ENCODE results near the gene H6PD. TPM values are rescaled to one million over a fixed set of nuclear protein-coding genes. Genes with fewer than 3 reads are reported as not detected.

H6PD gene
- total and polyA plus RNA-seq, 2 donors (not counting 3 experiments of a cell fraction or from before 2014, with no cell fraction given), result 24.5 to 29.0 TPM

- Histone ChIP-seq H3K79me2 (ENCODE audit: control insufficient read depth, insufficient read depth, low read length) (no peaks in the 10 kb centered on the region), H3K9me1 (replicated peaks; ENCODE audit: control insufficient read depth, extremely low read depth, insufficient read depth, low read length) (no peaks in the 10 kb centered on the region), H2AFZ (ENCODE audit: low read depth, low read length) (no peak overlapping the region), H3K4me1 (ENCODE audit: control insufficient read depth, extremely low read depth, insufficient read depth, low read length) (peaks cover 12% of the 10 kb centered on the region), H4K20me1 (replicated peaks; ENCODE audit: control insufficient read depth, extremely low read depth, insufficient read depth, low read length) (no peaks in the 10 kb centered on the region), H3K36me3 (ENCODE audit: control insufficient read depth in 2 of 2, extremely low read depth in 1 of 2, insufficient read depth in 2 of 2, low read length in 2 of 2) (peaks cover 0 to 11% of the 10 kb centered on the region in 2 experiments), H3K9me3 (replicated peaks; ENCODE audit: control insufficient read depth, insufficient read depth, low read length) (no peaks in the 10 kb centered on the region), H3K9ac (replicated peaks; ENCODE audit: extremely low read depth, insufficient read depth, low read length) (no peak overlapping the region), H3K27me3 (ENCODE audit: control insufficient read depth in 2 of 2, insufficient read depth in 2 of 2, low read length in 2 of 2) (no peaks in the 10 kb centered on the region), H3K4me2 (ENCODE audit: insufficient read depth, low read length) (no peak overlapping the region), H3K27ac (ENCODE audit: insufficient read depth, low read depth, low read length) (no peak overlapping the region), H3K4me3 (replicated peaks in 1 of 3; ENCODE audit: insufficient read depth in 1 of 3, low read depth in 1 of 3, low read length in 3 of 3) (no peak overlapping the region)
- DNase-seq (ENCODE audit: low read depth, low spot score), result no peak
- TF ChIP-seq CTCF (IDR thresholded peaks at IDR 0.05; ENCODE audit: extremely low read depth in 1 of 2, insufficient read depth in 1 of 2, low read depth in 1 of 2, low read length in 2 of 2), result no peak
- no peak for TF ChIP-seq POLR2A (IDR thresholded peaks at IDR 0.05; ENCODE audit: low read depth, low read length)
- TF ChIP-seq FOS (IDR thresholded peaks at IDR 0.05; ENCODE audit: borderline replicate concordance, insufficient read depth, low read length), result no peak
- no peak for TF ChIP-seq JUN (IDR thresholded peaks at IDR 0.05; ENCODE audit: borderline replicate concordance, insufficient read depth, insufficient read length, low read depth)
- no peak for TF ChIP-seq GATA2 (IDR thresholded peaks at IDR 0.05; ENCODE audit: insufficient read depth, insufficient read length, low read depth, low read length)
- TF ChIP-seq MAX (IDR thresholded peaks at IDR 0.05; ENCODE audit: insufficient read depth, insufficient read length), result no peak
- TF ChIP-seq POLR2AphosphoS5 (IDR thresholded peaks at IDR 0.05; ENCODE audit: insufficient read depth, low read depth, low read length), result no peak
- TF ChIP-seq MYC (IDR thresholded peaks at IDR 0.05; ENCODE audit: low read depth, low read length), result no peak
- no peak for TF ChIP-seq EZH2 (IDR thresholded peaks at IDR 0.05; ENCODE audit: borderline replicate concordance, low read depth, low read length, severe bottlenecking)
- no TSS peak for BruUV-seq (replicated peaks)
- dilution Hi-C loops (cut with MboI; ENCODE audit: extremely low pct_ligation_motif_present, low sequenced_read_pairs) (no loop called here), intact Hi-C loops (cut with micrococcal nuclease) (no loop called here)
- CTCF ChIA-PET, result interaction anchor here (0.7 to 3.3 kb wide), 7 partner anchors 9 to 240 kb away, joined by 3 to 27 read pairs (median 4); partner anchors contain the start of gene H6PD
- FAIRE-seq, result no peak
- POLR2A ChIA-PET, result no interaction called here
Measured at GRCh38 chr1:9245230-9245619, 10.7 kb downstream of the H6PD start.
